Measurements from ENCODE around the gene UTP15.

Gene UTP15

GRCh38 chr5:73606206-73606753 is 40.7 kb downstream of the UTP15 start:
- H3K4me1 ChIP-seq (ENCODE audit: control insufficient read depth in 2 of 2, insufficient read depth in 1 of 2, low read depth in 1 of 2, low read length in 2 of 2), result no peaks in the 10 kb centered on the region
- no peaks in the 10 kb centered on the region for H3K36me3 ChIP-seq (replicated peaks in 1 of 2; ENCODE audit: control insufficient read depth in 2 of 2, insufficient read depth in 2 of 2, low read length in 2 of 2)
- H2BK15ac ChIP-seq (ENCODE audit: low read length), result no peak overlapping the region
- no CpG with 5 or more reads among the region's 3 CpGs for WGBS, 2 donors (ENCODE audit: extremely low coverage in 2 of 2, insufficient read length in 2 of 2, insufficient replicate concordance in 1 of 2)
- H2BK12ac ChIP-seq (ENCODE audit: low read length), result no peak overlapping the region
- H2BK120ac ChIP-seq (ENCODE audit: low read depth, low read length), result no peak overlapping the region
- no peak overlapping the region for H3K9ac ChIP-seq (ENCODE audit: low read depth, low read length, poor library complexity)
- H3K14ac ChIP-seq (ENCODE audit: low read length), result no peak overlapping the region
- no peak overlapping the region for H3K4me3 ChIP-seq (ENCODE audit: low read length in 2 of 2)
- no peak overlapping the region for H2AK5ac ChIP-seq (ENCODE audit: low read depth, low read length)
- H3K9me3 ChIP-seq (replicated peaks in 1 of 2; ENCODE audit: control insufficient read depth in 2 of 2, insufficient read depth in 1 of 2, low read depth in 1 of 2, low read length in 2 of 2), result no peaks in the 10 kb centered on the region
- no peak overlapping the region for H2BK5ac ChIP-seq (ENCODE audit: low read length)
- H2AFZ ChIP-seq (ENCODE audit: low read length), result no peak overlapping the region
- no peak overlapping the region for H3K27ac ChIP-seq (replicated peaks; ENCODE audit: low read length)
- no peak overlapping the region for H4K8ac ChIP-seq (ENCODE audit: low read depth, low read length)
- no peak overlapping the region for H3K4ac ChIP-seq (ENCODE audit: low read length)
- no peak for DNase-seq (ENCODE audit: low spot score)
- no peak overlapping the region for H3K18ac ChIP-seq (ENCODE audit: low read length)
- H4K91ac ChIP-seq (ENCODE audit: low read depth, low read length, poor library complexity), result no peak overlapping the region
- H3K79me1 ChIP-seq (ENCODE audit: low read depth, low read length), result no peaks in the 10 kb centered on the region
- H3K4me2 ChIP-seq (ENCODE audit: insufficient read depth, low read length, poor library complexity, severe bottlenecking), result no peak overlapping the region
- no peak overlapping the region for H3K23ac ChIP-seq (ENCODE audit: low read depth, low read length, poor library complexity)
- no peaks in the 10 kb centered on the region for H3K27me3 ChIP-seq (ENCODE audit: control insufficient read depth in 3 of 3, insufficient read depth in 3 of 3, low read depth in 1 of 3, low read length in 3 of 3)

- Histone ChIP-seq H2BK15ac (ENCODE audit: low read length) (no peak overlapping the region), H3K27ac (replicated peaks; ENCODE audit: low read length) (no peak overlapping the region), H3K9me3 (replicated peaks in 1 of 2; ENCODE audit: control insufficient read depth in 2 of 2, insufficient read depth in 1 of 2, low read depth in 1 of 2, low read length in 2 of 2) (no peaks in the 10 kb centered on the region)
These were observed 41.7 kb downstream of the UTP15 start for GRCh38 chr5:73607228-73607627.

GRCh38 chr5:73612799-73613198 is 47.3 kb downstream of the UTP15 start:
- no CpG with 5 or more reads among the region's 3 CpGs for WGBS, 2 donors (ENCODE audit: extremely low coverage in 2 of 2, insufficient read length in 2 of 2, insufficient replicate concordance in 1 of 2)
- no peak overlapping the region for H3K23ac ChIP-seq (ENCODE audit: low read depth, low read length, poor library complexity)
- no peak overlapping the region for H4K8ac ChIP-seq (ENCODE audit: low read depth, low read length)
- no peak overlapping the region for H3K4me3 ChIP-seq (ENCODE audit: low read length in 2 of 2)
- peaks cover 0 to 11% (median 0%) of the 10 kb centered on the region in 3 experiments for H3K27me3 ChIP-seq (ENCODE audit: control insufficient read depth in 3 of 3, insufficient read depth in 3 of 3, low read depth in 1 of 3, low read length in 3 of 3)
- H2AFZ ChIP-seq (ENCODE audit: low read length), result no peak overlapping the region
- H3K79me1 ChIP-seq (ENCODE audit: low read depth, low read length), result no peaks in the 10 kb centered on the region
- H3K9me3 ChIP-seq (replicated peaks in 1 of 2; ENCODE audit: control insufficient read depth in 2 of 2, insufficient read depth in 1 of 2, low read depth in 1 of 2, low read length in 2 of 2), result no peaks in the 10 kb centered on the region
- no peak for DNase-seq (ENCODE audit: low spot score)
- H3K4me1 ChIP-seq (ENCODE audit: control insufficient read depth in 2 of 2, insufficient read depth in 1 of 2, low read depth in 1 of 2, low read length in 2 of 2), result no peaks in the 10 kb centered on the region
- no peak overlapping the region for H2BK5ac ChIP-seq (ENCODE audit: low read length)
- H3K27ac ChIP-seq (replicated peaks; ENCODE audit: low read length), result no peak overlapping the region
- H3K18ac ChIP-seq (ENCODE audit: low read length), result no peak overlapping the region
- H3K4ac ChIP-seq (ENCODE audit: low read length), result no peak overlapping the region
- H3K36me3 ChIP-seq (replicated peaks in 1 of 2; ENCODE audit: control insufficient read depth in 2 of 2, insufficient read depth in 2 of 2, low read length in 2 of 2), result no peaks in the 10 kb centered on the region
- H2BK15ac ChIP-seq (ENCODE audit: low read length), result no peak overlapping the region
- H2AK5ac ChIP-seq (ENCODE audit: low read depth, low read length), result no peak overlapping the region
- no peak overlapping the region for H2BK12ac ChIP-seq (ENCODE audit: low read length)
- H3K14ac ChIP-seq (ENCODE audit: low read length), result no peak overlapping the region
- no peak overlapping the region for H2BK120ac ChIP-seq (ENCODE audit: low read depth, low read length)
- H4K91ac ChIP-seq (ENCODE audit: low read depth, low read length, poor library complexity), result no peak overlapping the region
- no peak overlapping the region for H3K9ac ChIP-seq (ENCODE audit: low read depth, low read length, poor library complexity)
- no peak overlapping the region for H3K4me2 ChIP-seq (ENCODE audit: insufficient read depth, low read length, poor library complexity, severe bottlenecking)

More at GRCh38 chr5:73607228-73607627, 41.7 kb downstream of the UTP15 start:
- no peaks in the 10 kb centered on the region for H3K27me3 ChIP-seq (ENCODE audit: control insufficient read depth in 3 of 3, insufficient read depth in 3 of 3, low read depth in 1 of 3, low read length in 3 of 3)
- no peak for DNase-seq (ENCODE audit: low spot score)
- H3K4me3 ChIP-seq (ENCODE audit: low read length in 2 of 2), result no peak overlapping the region
- H3K4ac ChIP-seq (ENCODE audit: low read length), result no peak overlapping the region
- no peak overlapping the region for H4K8ac ChIP-seq (ENCODE audit: low read depth, low read length)
- H3K4me2 ChIP-seq (ENCODE audit: insufficient read depth, low read length, poor library complexity, severe bottlenecking), result no peak overlapping the region
- no peak overlapping the region for H4K91ac ChIP-seq (ENCODE audit: low read depth, low read length, poor library complexity)
- H3K14ac ChIP-seq (ENCODE audit: low read length), result no peak overlapping the region
- no peaks in the 10 kb centered on the region for H3K36me3 ChIP-seq (replicated peaks in 1 of 2; ENCODE audit: control insufficient read depth in 2 of 2, insufficient read depth in 2 of 2, low read length in 2 of 2)
- no peak overlapping the region for H2BK5ac ChIP-seq (ENCODE audit: low read length)
- no peaks in the 10 kb centered on the region for H3K4me1 ChIP-seq (ENCODE audit: control insufficient read depth in 2 of 2, insufficient read depth in 1 of 2, low read depth in 1 of 2, low read length in 2 of 2)
- H2AFZ ChIP-seq (ENCODE audit: low read length), result no peak overlapping the region
- H2BK120ac ChIP-seq (ENCODE audit: low read depth, low read length), result no peak overlapping the region
- H3K79me1 ChIP-seq (ENCODE audit: low read depth, low read length), result no peaks in the 10 kb centered on the region
- no peak overlapping the region for H3K9ac ChIP-seq (ENCODE audit: low read depth, low read length, poor library complexity)
- H3K18ac ChIP-seq (ENCODE audit: low read length), result no peak overlapping the region
- H3K23ac ChIP-seq (ENCODE audit: low read depth, low read length, poor library complexity), result no peak overlapping the region
- H2BK12ac ChIP-seq (ENCODE audit: low read length), result no peak overlapping the region
- no peak overlapping the region for H2AK5ac ChIP-seq (ENCODE audit: low read depth, low read length)

- H4K91ac ChIP-seq (ENCODE audit: low read depth, low read length, poor library complexity), result no peak overlapping the region
- DNase-seq (ENCODE audit: low spot score), result no peak
- H3K18ac ChIP-seq (ENCODE audit: low read length), result no peak overlapping the region
- H3K36me3 ChIP-seq (replicated peaks in 1 of 2; ENCODE audit: control insufficient read depth in 2 of 2, insufficient read depth in 2 of 2, low read length in 2 of 2), result no peaks in the 10 kb centered on the region
- H2AFZ ChIP-seq (ENCODE audit: low read length), result no peak overlapping the region
- no peaks in the 10 kb centered on the region for H3K9me3 ChIP-seq (replicated peaks in 1 of 2; ENCODE audit: control insufficient read depth in 2 of 2, insufficient read depth in 1 of 2, low read depth in 1 of 2, low read length in 2 of 2)
- no peaks in the 10 kb centered on the region for H3K4me1 ChIP-seq (ENCODE audit: control insufficient read depth in 2 of 2, insufficient read depth in 1 of 2, low read depth in 1 of 2, low read length in 2 of 2)
- H3K4ac ChIP-seq (ENCODE audit: low read length), result no peak overlapping the region
- H3K4me2 ChIP-seq (ENCODE audit: insufficient read depth, low read length, poor library complexity, severe bottlenecking), result no peak overlapping the region
- H3K79me1 ChIP-seq (ENCODE audit: low read depth, low read length), result no peaks in the 10 kb centered on the region
- no CpG with 5 or more reads among the region's 2 CpGs for WGBS, 2 donors (ENCODE audit: extremely low coverage in 2 of 2, insufficient read length in 2 of 2, insufficient replicate concordance in 1 of 2)
- H2BK12ac ChIP-seq (ENCODE audit: low read length), result no peak overlapping the region
- peaks cover 0 to 22% (median 0%) of the 10 kb centered on the region in 3 experiments for H3K27me3 ChIP-seq (ENCODE audit: control insufficient read depth in 3 of 3, insufficient read depth in 3 of 3, low read depth in 1 of 3, low read length in 3 of 3)
- H3K14ac ChIP-seq (ENCODE audit: low read length), result no peak overlapping the region
- H3K4me3 ChIP-seq (ENCODE audit: low read length in 2 of 2), result no peak overlapping the region
- H2BK120ac ChIP-seq (ENCODE audit: low read depth, low read length), result no peak overlapping the region
- H2BK15ac ChIP-seq (ENCODE audit: low read length), result no peak overlapping the region
- H3K27ac ChIP-seq (replicated peaks; ENCODE audit: low read length), result no peak overlapping the region
- no peak overlapping the region for H4K8ac ChIP-seq (ENCODE audit: low read depth, low read length)
- H3K23ac ChIP-seq (ENCODE audit: low read depth, low read length, poor library complexity), result no peak overlapping the region
- no peak overlapping the region for H2AK5ac ChIP-seq (ENCODE audit: low read depth, low read length)
- no peak overlapping the region for H2BK5ac ChIP-seq (ENCODE audit: low read length)
- H3K9ac ChIP-seq (ENCODE audit: low read depth, low read length, poor library complexity), result no peak overlapping the region
These were observed 49.5 kb downstream of the UTP15 start for GRCh38 chr5:73615085-73615484.

Measured in neuronal stem cell (in vitro differentiated cells).